MM.1S (cell line): ENCODE results near the gene DYNLT1.

Source experiments
- DNase-seq: peaks from one replicate; pipeline ENCODE4 v3.0.0-alpha.2; 2015
- H2AFZ ChIP-seq: fragments of 300-600 bp; sonication (generic); 2 replicates; pipeline ENCODE4 v1.6.0; 2016; ENCODE audit warnings: antibody characterized with exemption, low read length
- H3F3A ChIP-seq: fragments of 300-600 bp; sonication (generic); 2 replicates; pipeline ENCODE4 v1.6.1; 2016; ENCODE audit warnings: mild to moderate bottlenecking, antibody characterized with exemption, low read length, moderate library complexity, mixed read lengths; ENCODE audit not compliant: insufficient read depth
- H3K27ac ChIP-seq: fragments of 300-600 bp; sonication (generic); 2 replicates; pipeline ENCODE4 v1.5.1; 2016; ENCODE audit warnings: mild to moderate bottlenecking, low read length
- H3K27me3 ChIP-seq: fragments of 300-600 bp; sonication (generic); replicated peaks from 2 replicates; pipeline ENCODE4 v1.6.0; 2016; ENCODE audit warnings: low read length; ENCODE audit not compliant: insufficient read depth
- H3K36me3 ChIP-seq: fragments of 300-600 bp; sonication (generic); replicated peaks from 2 replicates; pipeline ENCODE4 v1.6.1; 2016; ENCODE audit warnings: mild to moderate bottlenecking, low read length, mixed read lengths; ENCODE audit not compliant: insufficient read depth
- H3K4me1 ChIP-seq: fragments of 300-600 bp; sonication (generic); 2 replicates; pipeline ENCODE4 v1.6.1; 2016; ENCODE audit warnings: low read length, mixed read lengths
- H3K4me2 ChIP-seq: fragments of 300-600 bp; sonication (generic); 2 replicates; pipeline ENCODE4 v1.6.0; 2016; ENCODE audit warnings: low read depth, low read length
- H3K4me3 ChIP-seq: fragments of 300-600 bp; sonication (generic); 2 replicates; pipeline ENCODE4 v1.5.1; 2016; ENCODE audit warnings: low read length, mixed read lengths
- H3K79me2 ChIP-seq: fragments of 300-600 bp; sonication (generic); 2 replicates; pipeline ENCODE4 v1.6.1; 2016; ENCODE audit warnings: mixed run types, low read length, mixed read lengths
- H3K9ac ChIP-seq: fragments of 300-600 bp; sonication (generic); 2 replicates; pipeline ENCODE4 v1.6.1; 2016; ENCODE audit warnings: low read length, mixed read lengths
- H3K9me2 ChIP-seq: fragments of 300-600 bp; sonication (generic); replicated peaks from 2 replicates; pipeline ENCODE4 v1.6.1; 2016; ENCODE audit warnings: mild to moderate bottlenecking, low read length, mixed read lengths; ENCODE audit not compliant: insufficient read depth
- H3K9me3 ChIP-seq: fragments of 300-600 bp; sonication (generic); replicated peaks from 2 replicates; pipeline ENCODE4 v1.6.1; 2016; ENCODE audit warnings: mild to moderate bottlenecking, low read length, mixed read lengths; ENCODE audit not compliant: insufficient read depth
- H4K20me1 ChIP-seq: fragments of 300-600 bp; sonication (generic); 2 replicates; pipeline ENCODE4 v1.6.1; 2016; ENCODE audit warnings: mild to moderate bottlenecking, low read length, moderate library complexity, mixed read lengths; ENCODE audit not compliant: insufficient read depth
- EZH2 ChIP-seq: fragments of 300-600 bp; sonication (generic); optimal IDR thresholded peaks from 2 replicates; pipeline ENCODE3; 2017; ENCODE audit warnings: low read depth, mild to moderate bottlenecking, antibody characterized with exemption, low read length, mixed read lengths
- EZH2phosphoT487 ChIP-seq: fragments of 300-600 bp; sonication (generic); IDR thresholded peaks from 2 replicates; pipeline ENCODE4 v1.6.1; 2018; ENCODE audit warnings: antibody characterized with exemption, low read length
- TF ChIP-seq, protein P1 (sequence below): fragments of 300-600 bp; sonication (generic); IDR thresholded peaks from 2 replicates; pipeline ENCODE4 v1.5.1; 2016; ENCODE audit warnings: antibody characterized with exemption, low read length, mixed read lengths

Gene DYNLT1

DNA sequence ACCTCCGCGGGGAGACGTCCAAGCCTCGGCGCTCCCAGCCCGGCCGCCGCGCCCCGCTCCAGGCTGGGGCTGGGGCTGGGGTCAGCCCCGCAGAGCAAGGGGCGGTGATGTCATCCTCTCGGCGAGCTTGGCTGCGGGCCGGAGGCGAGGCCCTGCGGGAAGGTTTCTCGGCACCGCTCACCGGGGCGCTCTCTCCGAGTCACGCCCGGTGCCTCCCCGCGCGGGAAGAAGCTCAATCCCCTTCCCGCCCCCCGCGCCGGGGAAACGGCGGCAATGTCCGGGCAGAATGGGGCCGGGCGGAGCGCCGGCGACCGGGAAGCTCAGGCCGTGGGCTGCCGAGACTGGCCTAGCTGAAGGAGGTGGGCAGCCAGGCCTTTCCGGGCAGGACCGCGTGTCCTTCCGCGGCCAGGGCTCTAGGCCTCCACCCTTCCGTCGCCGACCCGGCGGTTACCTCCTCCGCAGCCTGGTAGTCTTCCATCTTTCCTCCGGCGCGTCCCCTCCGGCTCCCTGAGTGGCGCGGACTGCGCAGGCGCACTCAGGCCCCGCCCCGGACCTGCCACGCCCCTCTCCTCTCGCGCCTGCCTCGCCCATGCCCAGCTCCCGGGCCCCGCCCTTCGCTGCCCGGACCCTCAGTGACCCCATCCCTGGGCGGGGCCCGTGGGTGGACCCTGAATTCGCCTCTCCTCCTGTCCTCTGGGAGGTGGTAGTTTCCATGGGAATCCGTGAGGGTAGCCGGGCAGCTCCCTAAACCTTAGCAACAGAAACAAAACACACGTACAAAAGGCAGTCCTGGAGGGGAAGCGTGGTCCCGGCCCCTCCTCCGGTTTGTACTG, at the start of gene DYNLT1:
DYNLT1 (minus strand) TSS at position 513 of the 833 bp plus-strand sequence; CDS start at position 478, 35 bp downstream.
- H3K9ac ChIP-seq = peak within 1 kb of the TSS; percentile 90
- H3K9me2 ChIP-seq = no peaks in the 10 kb centered on the region
- H3K4me2 ChIP-seq = peak within 1 kb of the TSS; percentile 72
- no peaks in the 10 kb centered on the region for H3K36me3 ChIP-seq
- H3K27me3 ChIP-seq = no peaks in the 10 kb centered on the region
- DNase-seq = peak; percentile 57
- H3F3A ChIP-seq = peaks cover 8% of the 10 kb centered on the region; the same call in 1 of the 2 replicates
- peak within 1 kb of the TSS; percentile 66; the same call in 1 of the 2 replicates for H3K27ac ChIP-seq
- peaks cover 16% of the 10 kb centered on the region for H3K79me2 ChIP-seq
- peak within 1 kb of the TSS; percentile 55; the same call in 1 of the 2 replicates for H2AFZ ChIP-seq
- peaks cover 5% of the 10 kb centered on the region; the same call in 1 of the 2 replicates for H3K4me1 ChIP-seq
- H4K20me1 ChIP-seq = no peaks in the 10 kb centered on the region; the same call in 1 of the 2 replicates
- TF ChIP-seq EZH2 = no peak
- TF ChIP-seq, protein P1, sequence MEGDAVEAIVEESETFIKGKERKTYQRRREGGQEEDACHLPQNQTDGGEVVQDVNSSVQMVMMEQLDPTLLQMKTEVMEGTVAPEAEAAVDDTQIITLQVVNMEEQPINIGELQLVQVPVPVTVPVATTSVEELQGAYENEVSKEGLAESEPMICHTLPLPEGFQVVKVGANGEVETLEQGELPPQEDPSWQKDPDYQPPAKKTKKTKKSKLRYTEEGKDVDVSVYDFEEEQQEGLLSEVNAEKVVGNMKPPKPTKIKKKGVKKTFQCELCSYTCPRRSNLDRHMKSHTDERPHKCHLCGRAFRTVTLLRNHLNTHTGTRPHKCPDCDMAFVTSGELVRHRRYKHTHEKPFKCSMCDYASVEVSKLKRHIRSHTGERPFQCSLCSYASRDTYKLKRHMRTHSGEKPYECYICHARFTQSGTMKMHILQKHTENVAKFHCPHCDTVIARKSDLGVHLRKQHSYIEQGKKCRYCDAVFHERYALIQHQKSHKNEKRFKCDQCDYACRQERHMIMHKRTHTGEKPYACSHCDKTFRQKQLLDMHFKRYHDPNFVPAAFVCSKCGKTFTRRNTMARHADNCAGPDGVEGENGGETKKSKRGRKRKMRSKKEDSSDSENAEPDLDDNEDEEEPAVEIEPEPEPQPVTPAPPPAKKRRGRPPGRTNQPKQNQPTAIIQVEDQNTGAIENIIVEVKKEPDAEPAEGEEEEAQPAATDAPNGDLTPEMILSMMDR = no peak
- TF ChIP-seq EZH2phosphoT487 = no peak
- H3K4me3 ChIP-seq = peak within 1 kb of the TSS; percentile 84
- no peaks in the 10 kb centered on the region for H3K9me3 ChIP-seq

DNA sequence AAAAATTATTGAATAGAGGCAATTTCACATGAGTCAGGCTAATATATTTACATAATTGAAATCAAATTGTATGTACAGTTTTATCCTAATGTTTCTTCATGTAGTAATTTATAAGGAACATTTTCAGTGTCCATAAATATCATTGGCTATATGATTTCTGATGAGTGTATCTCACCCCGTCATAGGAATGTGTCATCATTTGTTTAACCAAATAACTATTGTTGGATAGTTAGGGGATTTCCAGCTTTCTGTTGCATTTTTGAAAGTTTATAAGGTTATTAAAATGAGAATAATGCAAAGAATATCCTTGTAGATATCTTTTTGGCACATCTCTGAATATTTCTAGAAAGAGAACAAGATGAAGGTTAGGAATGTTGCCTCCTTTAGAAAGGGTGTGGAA, 44.3 kb upstream of the DYNLT1 start:
- H3K9me2 ChIP-seq = no peaks in the 10 kb centered on the region
- H3K4me1 ChIP-seq = peaks cover 8% of the 10 kb centered on the region; the same call in 1 of the 2 replicates
- H3K27ac ChIP-seq = no peak overlapping the region
- no peaks in the 10 kb centered on the region for H3K79me2 ChIP-seq
- H3K4me2 ChIP-seq = no peak overlapping the region
- H3K9ac ChIP-seq = no peak overlapping the region
- H2AFZ ChIP-seq = no peak overlapping the region
- TF ChIP-seq, protein P1 = no peak
- TF ChIP-seq EZH2 = no peak
- no peak for TF ChIP-seq EZH2phosphoT487
- H3K36me3 ChIP-seq = no peaks in the 10 kb centered on the region
- H4K20me1 ChIP-seq = no peaks in the 10 kb centered on the region
- H3F3A ChIP-seq = no peaks in the 10 kb centered on the region
- DNase-seq = no peak
- H3K27me3 ChIP-seq = no peaks in the 10 kb centered on the region
- no peaks in the 10 kb centered on the region for H3K9me3 ChIP-seq
- H3K4me3 ChIP-seq = no peak overlapping the region

DNA sequence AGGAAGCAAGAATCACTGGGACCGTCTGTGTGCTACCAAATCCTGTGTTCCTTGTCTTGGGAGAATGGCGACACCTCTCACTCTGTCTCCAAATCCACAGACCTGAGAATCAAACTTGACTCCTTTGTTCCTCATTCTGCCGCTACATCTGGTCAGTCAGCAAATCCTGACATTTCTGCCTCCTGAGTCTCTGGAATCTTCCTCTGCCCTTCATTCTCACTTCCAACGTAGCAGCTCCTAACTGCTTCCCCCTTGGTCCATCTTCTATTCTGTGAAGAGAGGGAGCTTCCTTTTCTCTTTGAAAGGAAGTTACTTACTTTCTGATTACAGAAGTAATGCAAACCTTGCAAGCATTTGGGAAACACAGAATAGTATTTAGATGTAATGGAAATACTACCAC, 43.0 kb upstream of the DYNLT1 start:
- H3K9me3 ChIP-seq = no peaks in the 10 kb centered on the region
- no peaks in the 10 kb centered on the region for H3K27me3 ChIP-seq
- no peak for DNase-seq
- H3K27ac ChIP-seq = no peak overlapping the region
- TF ChIP-seq EZH2phosphoT487 (no peak), EZH2 (no peak)
- TF ChIP-seq, protein P1 = no peak
- H3K9ac ChIP-seq = no peak overlapping the region
- H4K20me1 ChIP-seq = no peaks in the 10 kb centered on the region
- H3K36me3 ChIP-seq = no peaks in the 10 kb centered on the region
- no peak overlapping the region for H2AFZ ChIP-seq
- H3K4me3 ChIP-seq = no peak overlapping the region
- no peaks in the 10 kb centered on the region for H3K79me2 ChIP-seq
- no peak overlapping the region for H3K4me2 ChIP-seq
- no peaks in the 10 kb centered on the region for H3F3A ChIP-seq
- no peaks in the 10 kb centered on the region for H3K9me2 ChIP-seq
- peaks cover 8% of the 10 kb centered on the region; the same call in 1 of the 2 replicates for H3K4me1 ChIP-seq
